ENCODE data around the gene VIPR2. TPM values are rescaled to one million over a fixed set of nuclear protein-coding genes. Genes with fewer than 3 reads are reported as not detected.

VIPR2 gene
- total and polyA plus RNA-seq, 2 of the 13 experiments (the other 11 are each of a cell fraction or from before 2014, with no cell fraction given) = not detected

DNA sequence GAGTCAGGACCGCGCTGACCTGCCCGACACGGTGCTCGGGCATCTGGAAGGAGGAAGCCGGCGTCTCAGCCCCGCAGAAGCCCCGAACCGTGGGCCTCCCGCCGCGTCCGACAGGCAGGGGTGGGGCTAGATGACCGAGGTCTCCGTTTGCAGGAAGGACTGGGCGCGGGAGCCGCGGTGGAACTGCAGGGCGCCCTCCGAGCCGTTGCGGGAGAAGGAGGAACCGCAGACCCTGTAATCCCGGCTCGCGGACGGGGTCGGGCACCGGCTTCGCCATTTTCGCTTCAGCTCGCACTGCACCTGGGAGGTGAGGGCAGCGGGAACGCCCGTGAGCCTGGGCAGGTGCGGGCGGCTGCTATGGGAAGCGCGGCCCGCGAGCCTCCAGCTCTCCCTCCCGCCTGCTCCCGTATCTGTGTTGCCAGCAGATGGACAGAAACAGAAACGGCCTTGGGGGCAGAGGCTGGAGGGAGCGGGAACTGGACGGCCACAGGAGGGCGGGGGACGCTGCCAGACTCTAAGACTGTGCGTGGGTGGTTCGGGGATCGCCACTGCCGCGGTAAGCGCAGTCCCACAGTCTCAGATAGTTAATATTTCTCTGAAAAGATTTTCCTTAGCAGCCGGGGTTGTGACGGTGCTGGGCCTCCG lies 114.1 kb downstream of the VIPR2 start (continued):
- TF ChIP-seq, protein P1, sequence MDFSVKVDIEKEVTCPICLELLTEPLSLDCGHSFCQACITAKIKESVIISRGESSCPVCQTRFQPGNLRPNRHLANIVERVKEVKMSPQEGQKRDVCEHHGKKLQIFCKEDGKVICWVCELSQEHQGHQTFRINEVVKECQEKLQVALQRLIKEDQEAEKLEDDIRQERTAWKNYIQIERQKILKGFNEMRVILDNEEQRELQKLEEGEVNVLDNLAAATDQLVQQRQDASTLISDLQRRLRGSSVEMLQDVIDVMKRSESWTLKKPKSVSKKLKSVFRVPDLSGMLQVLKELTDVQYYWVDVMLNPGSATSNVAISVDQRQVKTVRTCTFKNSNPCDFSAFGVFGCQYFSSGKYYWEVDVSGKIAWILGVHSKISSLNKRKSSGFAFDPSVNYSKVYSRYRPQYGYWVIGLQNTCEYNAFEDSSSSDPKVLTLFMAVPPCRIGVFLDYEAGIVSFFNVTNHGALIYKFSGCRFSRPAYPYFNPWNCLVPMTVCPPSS (IDR thresholded peaks at IDR 0.05) = no peak
- TF ChIP-seq, protein P2, sequence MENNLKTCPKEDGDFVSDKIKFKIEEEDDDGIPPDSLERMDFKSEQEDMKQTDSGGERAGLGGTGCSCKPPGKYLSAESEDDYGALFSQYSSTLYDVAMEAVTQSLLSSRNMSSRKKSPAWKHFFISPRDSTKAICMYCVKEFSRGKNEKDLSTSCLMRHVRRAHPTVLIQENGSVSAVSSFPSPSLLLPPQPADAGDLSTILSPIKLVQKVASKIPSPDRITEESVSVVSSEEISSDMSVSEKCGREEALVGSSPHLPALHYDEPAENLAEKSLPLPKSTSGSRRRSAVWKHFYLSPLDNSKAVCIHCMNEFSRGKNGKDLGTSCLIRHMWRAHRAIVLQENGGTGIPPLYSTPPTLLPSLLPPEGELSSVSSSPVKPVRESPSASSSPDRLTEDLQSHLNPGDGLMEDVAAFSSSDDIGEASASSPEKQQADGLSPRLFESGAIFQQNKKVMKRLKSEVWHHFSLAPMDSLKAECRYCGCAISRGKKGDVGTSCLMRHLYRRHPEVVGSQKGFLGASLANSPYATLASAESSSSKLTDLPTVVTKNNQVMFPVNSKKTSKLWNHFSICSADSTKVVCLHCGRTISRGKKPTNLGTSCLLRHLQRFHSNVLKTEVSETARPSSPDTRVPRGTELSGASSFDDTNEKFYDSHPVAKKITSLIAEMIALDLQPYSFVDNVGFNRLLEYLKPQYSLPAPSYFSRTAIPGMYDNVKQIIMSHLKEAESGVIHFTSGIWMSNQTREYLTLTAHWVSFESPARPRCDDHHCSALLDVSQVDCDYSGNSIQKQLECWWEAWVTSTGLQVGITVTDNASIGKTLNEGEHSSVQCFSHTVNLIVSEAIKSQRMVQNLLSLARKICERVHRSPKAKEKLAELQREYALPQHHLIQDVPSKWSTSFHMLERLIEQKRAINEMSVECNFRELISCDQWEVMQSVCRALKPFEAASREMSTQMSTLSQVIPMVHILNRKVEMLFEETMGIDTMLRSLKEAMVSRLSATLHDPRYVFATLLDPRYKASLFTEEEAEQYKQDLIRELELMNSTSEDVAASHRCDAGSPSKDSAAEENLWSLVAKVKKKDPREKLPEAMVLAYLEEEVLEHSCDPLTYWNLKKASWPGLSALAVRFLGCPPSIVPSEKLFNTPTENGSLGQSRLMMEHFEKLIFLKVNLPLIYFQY (CRISPR knock-in tag; IDR thresholded peaks at IDR 0.05; ENCODE audit: borderline replicate concordance) = no peak
- no peak for TF ChIP-seq ZNF160 (CRISPR knock-in tag; IDR thresholded peaks at IDR 0.05)
- TF ChIP-seq, protein P3, sequence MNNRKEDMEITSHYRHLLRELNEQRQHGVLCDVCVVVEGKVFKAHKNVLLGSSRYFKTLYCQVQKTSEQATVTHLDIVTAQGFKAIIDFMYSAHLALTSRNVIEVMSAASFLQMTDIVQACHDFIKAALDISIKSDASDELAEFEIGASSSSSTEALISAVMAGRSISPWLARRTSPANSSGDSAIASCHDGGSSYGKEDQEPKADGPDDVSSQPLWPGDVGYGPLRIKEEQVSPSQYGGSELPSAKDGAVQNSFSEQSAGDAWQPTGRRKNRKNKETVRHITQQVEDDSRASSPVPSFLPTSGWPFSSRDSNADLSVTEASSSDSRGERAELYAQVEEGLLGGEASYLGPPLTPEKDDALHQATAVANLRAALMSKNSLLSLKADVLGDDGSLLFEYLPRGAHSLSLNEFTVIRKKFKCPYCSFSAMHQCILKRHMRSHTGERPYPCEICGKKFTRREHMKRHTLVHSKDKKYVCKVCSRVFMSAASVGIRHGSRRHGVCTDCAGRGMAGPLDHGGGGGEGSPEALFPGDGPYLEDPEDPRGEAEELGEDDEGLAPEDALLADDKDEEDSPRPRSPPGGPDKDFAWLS (CRISPR knock-in tag; IDR thresholded peaks at IDR 0.05; ENCODE audit: borderline replicate concordance) = no peak
- TF ChIP-seq, protein P4, sequence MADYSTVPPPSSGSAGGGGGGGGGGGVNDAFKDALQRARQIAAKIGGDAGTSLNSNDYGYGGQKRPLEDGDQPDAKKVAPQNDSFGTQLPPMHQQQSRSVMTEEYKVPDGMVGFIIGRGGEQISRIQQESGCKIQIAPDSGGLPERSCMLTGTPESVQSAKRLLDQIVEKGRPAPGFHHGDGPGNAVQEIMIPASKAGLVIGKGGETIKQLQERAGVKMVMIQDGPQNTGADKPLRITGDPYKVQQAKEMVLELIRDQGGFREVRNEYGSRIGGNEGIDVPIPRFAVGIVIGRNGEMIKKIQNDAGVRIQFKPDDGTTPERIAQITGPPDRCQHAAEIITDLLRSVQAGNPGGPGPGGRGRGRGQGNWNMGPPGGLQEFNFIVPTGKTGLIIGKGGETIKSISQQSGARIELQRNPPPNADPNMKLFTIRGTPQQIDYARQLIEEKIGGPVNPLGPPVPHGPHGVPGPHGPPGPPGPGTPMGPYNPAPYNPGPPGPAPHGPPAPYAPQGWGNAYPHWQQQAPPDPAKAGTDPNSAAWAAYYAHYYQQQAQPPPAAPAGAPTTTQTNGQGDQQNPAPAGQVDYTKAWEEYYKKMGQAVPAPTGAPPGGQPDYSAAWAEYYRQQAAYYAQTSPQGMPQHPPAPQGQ (CRISPR knock-in tag; IDR thresholded peaks at IDR 0.05; ENCODE audit: borderline replicate concordance) = no peak
- 0 out of 2 replicates have a peak, but pooled peaks have one; percentile 41 for TF ChIP-seq ZNF782 (CRISPR knock-in tag; IDR thresholded peaks at IDR 0.05; ENCODE audit: borderline replicate concordance)
- no peak for TF ChIP-seq ATF7 (IDR thresholded peaks at IDR 0.05)
- TF ChIP-seq ATF7 (CRISPR knock-in tag; IDR thresholded peaks at IDR 0.05) = no peak
- TF ChIP-seq SMARCE1 (IDR thresholded peaks at IDR 0.05; ENCODE audit: borderline replicate concordance) = no peak
- TF ChIP-seq, protein P5, sequence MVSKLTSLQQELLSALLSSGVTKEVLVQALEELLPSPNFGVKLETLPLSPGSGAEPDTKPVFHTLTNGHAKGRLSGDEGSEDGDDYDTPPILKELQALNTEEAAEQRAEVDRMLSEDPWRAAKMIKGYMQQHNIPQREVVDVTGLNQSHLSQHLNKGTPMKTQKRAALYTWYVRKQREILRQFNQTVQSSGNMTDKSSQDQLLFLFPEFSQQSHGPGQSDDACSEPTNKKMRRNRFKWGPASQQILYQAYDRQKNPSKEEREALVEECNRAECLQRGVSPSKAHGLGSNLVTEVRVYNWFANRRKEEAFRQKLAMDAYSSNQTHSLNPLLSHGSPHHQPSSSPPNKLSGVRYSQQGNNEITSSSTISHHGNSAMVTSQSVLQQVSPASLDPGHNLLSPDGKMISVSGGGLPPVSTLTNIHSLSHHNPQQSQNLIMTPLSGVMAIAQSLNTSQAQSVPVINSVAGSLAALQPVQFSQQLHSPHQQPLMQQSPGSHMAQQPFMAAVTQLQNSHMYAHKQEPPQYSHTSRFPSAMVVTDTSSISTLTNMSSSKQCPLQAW (CRISPR knock-in tag; IDR thresholded peaks at IDR 0.05) = no peak
- TF ChIP-seq ZKSCAN8 (CRISPR knock-in tag; IDR thresholded peaks at IDR 0.05; ENCODE audit: borderline replicate concordance) = no peak
- TF ChIP-seq, protein P6, sequence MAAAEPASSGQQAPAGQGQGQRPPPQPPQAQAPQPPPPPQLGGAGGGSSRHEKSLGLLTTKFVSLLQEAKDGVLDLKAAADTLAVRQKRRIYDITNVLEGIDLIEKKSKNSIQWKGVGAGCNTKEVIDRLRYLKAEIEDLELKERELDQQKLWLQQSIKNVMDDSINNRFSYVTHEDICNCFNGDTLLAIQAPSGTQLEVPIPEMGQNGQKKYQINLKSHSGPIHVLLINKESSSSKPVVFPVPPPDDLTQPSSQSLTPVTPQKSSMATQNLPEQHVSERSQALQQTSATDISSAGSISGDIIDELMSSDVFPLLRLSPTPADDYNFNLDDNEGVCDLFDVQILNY (CRISPR knock-in tag; conservative IDR thresholded peaks at IDR 0.05) = 0 out of 2 replicates have a peak, but pooled peaks have one; percentile 48
- TF ChIP-seq POLR2G (IDR thresholded peaks at IDR 0.05; ENCODE audit: low read depth, low read length) = no peak
- no peak for TF ChIP-seq ZNF713 (CRISPR knock-in tag; IDR thresholded peaks at IDR 0.05)
- TF ChIP-seq PAF1 (CRISPR knock-in tag; IDR thresholded peaks at IDR 0.05) = no peak
- TF ChIP-seq RXRB (CRISPR knock-in tag; IDR thresholded peaks at IDR 0.05; ENCODE audit: borderline replicate concordance) = no peak
- TF ChIP-seq ZNF674 (CRISPR knock-in tag; IDR thresholded peaks at IDR 0.05; ENCODE audit: low read depth) = 0 out of 2 replicates have a peak, but pooled peaks have one; percentile 51
- no peak for TF ChIP-seq NFRKB (IDR thresholded peaks at IDR 0.05)
